HG03354 (cell line): ENCODE results near the gene SLC6A11.

Experiments
- ATAC-seq: cut with Tn5 transposase; IDR thresholded peaks from one replicate; pipeline ENCODE4 v1.9.1; 2021; ENCODE audit warnings: mild to moderate bottlenecking; ENCODE audit not compliant: unreplicated experiment, poor library complexity, severe bottlenecking

SLC6A11 gene

DNA sequence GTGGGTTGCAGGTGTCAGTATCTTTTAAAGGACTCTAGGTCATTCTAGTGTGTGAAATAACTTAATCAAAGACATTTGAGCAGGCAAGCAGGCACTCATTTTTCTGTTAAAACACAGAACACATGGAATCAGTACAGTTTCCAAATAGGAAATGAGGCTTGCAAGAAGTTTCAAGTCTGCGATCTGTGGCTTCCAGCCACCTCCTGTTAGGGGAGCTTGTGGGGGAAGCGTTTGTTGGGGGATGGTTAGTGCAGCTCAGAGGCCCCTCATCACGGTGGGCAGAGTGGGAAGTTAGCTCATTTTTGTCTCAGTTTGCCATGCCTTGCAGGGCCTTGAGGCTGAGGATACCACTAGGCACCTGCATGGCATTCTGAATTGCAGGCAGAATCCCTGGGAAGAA lies 59.9 kb downstream of the SLC6A11 start:
- no peak for ATAC-seq

DNA sequence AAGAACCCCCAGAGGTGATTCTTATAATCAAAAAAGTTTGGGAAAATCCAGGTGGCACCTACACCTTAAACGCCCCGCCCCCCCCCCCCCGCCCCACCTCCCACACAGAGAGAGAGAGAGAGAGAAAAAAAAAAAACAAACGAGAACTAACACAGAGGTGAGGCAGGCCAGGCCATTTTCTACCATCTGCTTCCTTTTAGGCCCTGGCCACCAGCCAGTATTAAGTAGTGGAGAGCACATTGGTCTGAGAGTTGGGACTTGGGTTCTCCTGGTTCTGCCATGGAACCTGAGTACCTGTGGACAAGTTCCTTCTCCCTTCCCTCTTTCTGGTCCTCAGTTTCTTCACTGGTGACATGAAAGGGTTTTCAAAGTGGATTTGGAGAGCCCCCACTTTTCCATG lies 60.6 kb downstream of the SLC6A11 start:
- ATAC-seq: no peak

DNA sequence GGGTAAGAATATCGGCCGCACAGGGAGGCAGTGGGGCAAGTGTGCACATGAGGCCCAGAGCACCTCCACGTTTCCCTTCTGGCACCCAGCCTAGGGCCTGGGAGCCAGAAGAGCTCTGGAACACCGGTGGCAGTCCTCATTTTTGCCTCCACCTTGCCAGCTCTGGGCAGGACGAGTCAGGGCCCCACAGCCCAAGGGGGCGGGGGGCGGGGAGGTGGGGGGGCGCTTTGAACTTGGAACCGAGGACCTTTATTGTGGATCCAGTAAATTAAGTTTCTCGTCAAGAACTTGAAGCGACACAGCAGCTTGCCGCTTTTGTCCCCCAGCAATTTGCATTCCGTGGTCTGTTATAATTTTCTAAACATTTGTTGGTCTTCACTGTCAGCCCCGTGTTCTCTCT lies 66.8 kb downstream of the SLC6A11 start:
- ATAC-seq: no peak

DNA sequence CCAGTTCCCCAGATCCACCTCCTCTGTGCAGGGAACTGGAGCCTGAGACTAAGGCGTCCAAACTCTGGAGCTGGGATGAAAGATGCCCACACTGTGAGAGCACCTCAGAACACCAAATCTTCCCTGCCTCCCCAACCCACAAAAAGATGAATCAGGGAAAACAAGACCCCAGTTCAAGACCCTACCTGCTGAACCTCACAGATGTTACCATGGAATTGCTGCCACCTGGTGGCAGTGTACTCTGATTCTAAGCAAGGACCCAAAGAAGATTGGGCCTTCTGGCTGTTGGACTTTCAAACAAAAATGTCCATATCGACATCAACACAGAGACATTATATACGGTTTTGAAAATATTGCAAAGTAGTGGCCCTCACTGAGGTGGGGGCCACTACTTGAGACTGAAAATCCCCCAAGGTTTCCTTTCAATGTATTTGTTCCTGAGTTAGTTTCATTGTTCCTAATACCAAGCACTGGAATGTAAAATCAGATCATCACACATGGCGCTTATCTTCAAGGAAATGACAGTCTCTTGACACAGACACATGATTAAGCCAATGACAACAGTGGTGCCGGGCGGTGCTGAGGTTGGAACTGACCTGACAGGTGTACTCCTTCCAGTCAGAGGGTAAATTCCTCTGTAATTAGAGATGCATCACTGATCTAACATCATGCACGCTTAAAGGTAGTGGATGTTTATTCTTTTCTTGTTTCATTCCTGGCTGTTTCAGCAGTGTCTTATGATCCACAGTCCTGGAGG lies 67.6 kb downstream of the SLC6A11 start:
- ATAC-seq: no peak

DNA sequence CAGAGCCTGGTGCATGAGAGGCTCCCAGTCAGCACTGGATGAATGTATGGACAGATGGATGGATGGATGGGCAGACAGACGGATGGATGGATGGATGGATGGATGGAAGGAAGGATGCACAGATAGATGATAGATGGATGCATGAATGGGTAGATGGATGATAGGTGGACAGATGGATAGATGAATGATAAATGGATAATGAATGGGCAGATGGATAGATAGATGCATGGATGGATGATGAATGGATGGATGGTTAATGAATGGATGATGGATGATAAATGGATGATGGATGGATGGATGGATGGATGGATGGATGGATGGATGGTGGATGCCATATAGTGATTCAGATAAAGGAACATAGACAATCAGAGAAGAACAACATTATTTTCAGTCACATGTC lies 71.0 kb downstream of the SLC6A11 start:
- no peak for ATAC-seq

DNA sequence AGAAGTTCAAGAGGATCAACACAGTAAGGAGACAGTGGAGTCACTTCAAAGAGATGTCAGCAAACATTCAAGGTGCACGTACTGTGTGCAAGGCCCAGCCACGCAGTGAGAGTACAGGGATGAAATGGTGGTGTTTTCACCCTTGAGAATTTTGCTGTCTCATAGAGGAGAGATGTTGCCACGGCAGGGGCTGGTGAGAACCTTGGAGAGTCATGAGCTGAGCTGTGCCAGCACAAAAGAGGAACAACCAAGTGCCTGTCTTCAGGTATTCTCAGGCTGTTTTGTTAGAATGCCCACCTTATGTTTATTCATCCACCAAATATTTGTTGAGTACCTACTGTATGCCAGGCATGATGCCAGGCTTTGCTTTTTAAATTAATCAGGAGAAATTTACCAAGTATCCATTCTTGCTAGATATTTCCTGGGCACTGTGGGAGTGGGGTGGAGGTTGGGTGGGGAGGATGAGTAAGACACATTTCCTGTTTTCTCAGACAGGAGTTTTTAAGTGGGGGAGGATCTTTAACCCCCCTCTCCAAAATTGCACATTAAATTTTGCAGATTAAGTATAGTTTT lies 72.6 kb downstream of the SLC6A11 start:
- ATAC-seq: no peak

DNA sequence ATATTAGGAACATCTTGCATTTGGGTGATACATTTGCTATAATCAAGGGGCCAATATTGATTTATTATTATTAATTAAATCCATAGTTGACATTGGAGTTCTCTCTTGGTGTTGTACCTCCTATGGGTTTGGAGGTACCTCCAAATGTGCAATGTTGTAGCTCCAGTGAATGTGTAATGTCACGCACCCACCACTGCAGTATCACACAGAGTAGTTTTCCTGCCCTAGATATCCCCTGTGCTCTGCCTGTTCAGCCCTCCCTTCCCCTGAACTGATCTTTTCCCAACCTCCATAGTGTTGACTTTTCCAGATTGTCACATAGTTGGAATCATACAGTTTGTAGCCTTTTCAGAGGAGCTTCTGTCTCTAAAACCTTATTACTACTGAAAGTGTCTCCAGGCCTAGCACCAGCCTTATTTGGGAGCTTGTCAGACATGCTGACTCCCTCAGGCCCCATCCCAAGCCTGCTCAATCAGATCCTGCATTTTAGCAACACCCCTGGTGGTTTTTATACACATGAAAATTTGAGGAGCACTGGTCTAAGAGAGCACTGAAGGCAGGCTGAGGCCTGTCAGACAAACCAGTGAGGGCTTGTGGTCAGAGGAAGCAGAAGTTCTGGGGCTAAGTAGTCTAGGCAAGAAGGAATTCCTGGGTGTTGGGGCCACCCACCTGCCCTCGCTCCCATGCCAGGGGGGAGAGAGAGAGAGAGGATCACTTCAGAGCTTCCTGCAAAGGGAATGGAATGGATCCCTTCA lies 73.4 kb downstream of the SLC6A11 start:
- no peak for ATAC-seq

DNA sequence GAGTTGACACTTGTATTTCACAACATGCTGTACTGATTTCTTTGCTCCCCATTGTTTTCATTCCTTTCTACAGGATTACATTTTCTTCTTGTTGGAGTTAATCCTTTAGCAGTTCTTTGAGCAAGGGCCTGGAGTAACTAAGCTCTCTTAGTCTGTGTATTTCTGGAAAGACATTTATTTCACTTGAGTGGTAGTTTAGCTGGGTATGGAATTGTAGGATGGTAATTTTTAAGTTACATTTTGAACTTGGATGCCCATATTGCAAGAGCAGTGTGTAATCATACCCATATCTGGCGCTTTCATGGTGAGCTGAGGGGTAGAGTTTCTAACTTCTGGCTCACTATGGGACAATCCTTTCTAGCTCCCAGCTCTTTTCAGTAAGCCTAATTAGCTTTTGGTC lies 74.6 kb downstream of the SLC6A11 start:
- ATAC-seq: no peak

DNA sequence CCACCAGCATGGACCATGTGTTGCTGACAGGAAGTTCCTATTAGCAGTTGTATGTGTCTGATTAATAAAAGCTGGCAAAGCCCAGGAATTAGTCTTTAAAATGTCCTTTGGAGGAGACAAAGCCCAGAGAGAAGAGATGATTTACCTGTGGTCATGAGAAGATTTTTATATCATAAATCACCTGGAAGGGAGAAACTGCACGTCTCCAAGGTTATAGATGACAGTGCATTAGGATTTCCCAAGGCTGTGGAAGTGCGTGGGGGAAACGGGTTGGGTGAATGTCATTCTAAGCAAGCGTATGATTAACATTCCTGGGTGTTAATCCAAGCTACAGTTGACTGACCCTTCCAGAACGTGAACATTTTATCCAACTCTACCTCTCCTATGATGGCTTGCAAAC lies 76.6 kb downstream of the SLC6A11 start:
- ATAC-seq: no peak

DNA sequence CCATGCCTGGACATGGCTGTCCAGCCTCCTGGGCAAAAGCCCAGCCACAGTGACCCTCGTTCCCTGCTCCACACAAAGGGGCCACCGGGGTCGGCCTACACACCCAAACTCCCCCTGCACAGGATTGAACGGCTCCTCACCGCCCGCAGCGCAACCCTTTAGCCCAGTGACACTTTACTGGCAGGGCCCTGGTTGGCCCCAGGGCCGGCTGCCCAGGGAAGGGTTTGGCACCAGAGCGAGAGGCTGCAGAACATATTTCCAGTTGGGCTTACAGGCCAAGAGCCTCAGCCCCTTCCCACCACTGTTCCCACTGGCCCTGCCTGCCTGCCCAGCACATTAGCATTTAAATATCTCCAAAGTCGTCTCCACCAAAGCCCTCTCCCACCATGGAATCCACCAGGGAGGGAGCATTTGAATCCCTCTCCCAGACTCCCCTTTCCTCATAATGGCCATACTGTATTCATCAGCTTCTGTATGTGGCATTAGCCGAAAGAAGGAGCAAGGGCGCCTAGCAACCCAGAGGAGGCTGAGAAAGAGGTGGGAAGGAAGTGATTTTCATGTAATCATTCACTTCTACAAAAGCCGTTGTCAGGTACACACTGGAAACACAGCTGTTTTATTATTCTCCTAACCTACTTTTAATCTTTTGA lies 85.4 kb downstream of the SLC6A11 start:
- ATAC-seq: no peak

DNA sequence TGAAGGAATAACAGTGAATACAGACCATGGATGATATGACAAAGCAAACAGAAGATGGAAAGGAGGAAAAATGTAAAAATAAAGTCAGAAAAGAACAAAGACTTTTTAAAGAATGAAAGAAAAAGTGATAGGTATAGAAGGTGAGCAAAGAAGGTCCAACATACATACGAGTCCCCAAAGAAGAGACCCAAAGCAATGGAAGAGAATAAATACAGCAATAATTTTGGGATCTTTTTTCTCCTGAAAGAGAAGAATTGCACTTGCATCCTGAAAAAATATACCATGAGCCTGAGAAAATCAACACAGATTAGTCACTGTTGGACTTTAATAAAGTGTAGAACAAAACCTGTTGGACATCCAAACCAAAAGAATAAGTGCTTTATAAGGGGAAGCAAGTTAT lies 91.2 kb downstream of the SLC6A11 start:
- no peak for ATAC-seq

DNA sequence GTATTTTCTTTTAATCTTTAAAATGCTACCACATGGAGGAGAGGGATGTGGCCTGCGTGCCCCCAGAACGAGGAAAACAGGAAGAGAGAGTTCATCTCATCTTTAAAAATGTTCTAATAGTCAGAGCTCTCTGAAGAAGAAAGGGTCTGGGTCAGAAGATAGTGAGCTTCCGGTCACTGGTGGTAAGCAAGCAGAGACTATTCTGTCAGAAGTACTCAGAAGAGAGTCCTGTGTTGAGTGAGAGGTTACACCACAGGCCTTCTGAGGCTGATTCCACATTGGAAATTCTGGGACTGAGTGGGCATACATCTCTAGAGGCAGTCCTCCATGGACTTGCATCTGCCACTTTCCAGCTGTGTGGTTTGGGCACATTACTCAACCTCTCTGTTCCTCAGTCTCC lies 94.3 kb downstream of the SLC6A11 start:
- ATAC-seq: no peak

DNA sequence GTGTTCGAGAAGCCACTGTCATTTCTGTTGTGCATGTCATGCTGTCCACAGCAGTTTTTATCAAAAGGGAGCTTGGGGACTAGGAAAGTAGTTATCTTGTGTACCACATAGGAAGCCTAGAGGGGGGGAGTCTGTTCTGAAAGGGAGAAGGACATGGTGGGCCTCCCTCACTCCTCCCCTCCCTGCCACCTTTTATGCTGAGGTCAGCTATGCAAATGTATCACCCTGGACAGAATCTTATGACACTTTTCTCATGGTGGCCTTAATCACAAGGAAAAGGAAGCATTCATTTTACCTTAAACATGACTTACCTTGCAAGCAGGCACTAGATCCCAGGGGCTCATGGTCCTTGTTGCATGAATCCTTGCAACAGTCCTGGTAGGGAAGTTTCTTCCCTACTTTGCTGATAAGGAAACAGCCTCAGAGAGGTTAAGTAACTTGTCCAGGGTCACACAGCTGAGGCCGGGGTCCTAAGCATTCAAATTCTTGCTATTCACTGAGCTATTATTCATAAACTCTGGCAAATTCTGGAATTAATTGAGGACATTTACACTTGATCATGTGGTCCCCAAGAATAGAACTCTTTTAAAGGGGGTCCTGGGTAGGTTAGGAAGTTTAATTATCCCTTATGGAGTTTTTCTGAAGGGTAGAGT lies 95.4 kb downstream of the SLC6A11 start:
- ATAC-seq: no peak

DNA sequence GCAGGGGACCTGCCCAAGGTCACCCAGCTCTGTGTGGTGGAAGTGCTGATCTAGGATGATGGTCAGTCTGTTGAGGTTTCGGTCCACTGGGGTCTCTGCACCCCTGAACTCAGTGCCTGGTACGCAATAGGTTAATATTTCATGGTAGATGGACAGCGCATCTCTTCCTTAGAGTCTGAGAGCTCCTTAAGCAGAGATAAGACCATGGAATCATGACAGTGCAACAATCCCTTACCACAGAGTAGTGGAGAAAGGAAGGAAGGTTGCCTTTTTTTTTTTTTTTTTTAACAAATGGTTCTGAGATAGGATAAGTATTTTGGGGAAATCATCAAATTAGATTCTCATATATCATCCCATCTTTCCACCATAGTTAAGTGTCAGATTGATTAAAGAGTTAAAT lies 96.8 kb downstream of the SLC6A11 start:
- no peak for ATAC-seq

DNA sequence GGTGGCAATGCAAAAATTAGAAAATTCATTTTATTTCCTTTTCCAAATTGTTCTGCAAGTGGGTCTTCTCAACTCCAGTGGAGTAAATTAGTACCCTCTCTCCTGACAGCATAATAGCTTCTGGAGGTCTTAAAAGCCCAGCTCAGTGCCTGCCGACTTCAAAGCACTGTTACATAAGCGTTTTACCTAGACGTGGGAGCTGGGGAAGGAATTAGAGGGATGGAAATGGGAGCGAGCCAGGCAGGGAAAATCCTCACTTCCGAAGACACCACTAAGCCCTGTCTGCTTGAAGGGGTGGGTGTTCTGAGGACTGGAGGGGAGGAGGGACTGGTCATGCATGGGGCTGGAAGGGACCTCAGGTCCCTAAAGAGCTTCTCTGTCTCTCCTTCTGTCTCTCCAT lies 99.3 kb downstream of the SLC6A11 start:
- ATAC-seq: no peak

DNA sequence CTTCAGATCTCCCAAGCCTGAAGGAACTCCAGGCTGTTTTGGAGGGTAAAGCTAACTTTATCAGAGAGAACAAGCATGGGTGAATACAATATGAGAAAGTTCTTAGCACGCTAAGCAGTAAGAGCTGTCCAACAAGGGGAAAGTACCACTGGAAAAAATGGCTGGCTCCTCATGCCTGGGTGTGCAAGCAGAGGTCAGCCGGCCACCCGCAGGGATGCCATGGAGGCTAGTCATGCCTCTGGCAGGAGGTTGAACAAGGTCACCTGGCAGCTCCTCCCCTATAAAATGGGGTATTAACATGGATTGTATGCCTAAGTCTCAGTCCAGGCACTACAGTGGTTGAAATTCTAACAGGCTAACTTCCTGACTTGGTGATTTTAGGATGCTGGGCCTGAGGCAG lies 101.1 kb downstream of the SLC6A11 start:
- ATAC-seq: no peak

DNA sequence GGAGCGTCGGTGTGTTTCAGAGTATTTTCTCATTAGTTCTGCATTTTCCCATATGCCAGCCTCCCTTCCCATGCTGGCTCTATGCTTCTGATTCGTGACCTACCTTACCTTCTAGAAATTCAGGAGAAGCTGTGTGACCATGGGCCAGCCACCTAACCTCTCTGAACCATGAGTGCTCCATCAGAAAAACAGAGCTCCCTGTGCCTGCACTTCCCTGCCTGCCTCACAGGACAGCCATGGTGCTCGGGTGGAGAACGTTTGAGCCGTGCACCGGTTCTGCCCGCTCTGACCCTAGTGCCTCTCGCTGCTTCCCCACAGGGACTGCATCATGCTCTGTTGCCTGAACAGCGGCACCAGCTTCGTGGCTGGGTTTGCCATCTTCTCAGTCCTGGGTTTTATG lies 102.0 kb downstream of the SLC6A11 start:
- ATAC-seq: no peak

DNA sequence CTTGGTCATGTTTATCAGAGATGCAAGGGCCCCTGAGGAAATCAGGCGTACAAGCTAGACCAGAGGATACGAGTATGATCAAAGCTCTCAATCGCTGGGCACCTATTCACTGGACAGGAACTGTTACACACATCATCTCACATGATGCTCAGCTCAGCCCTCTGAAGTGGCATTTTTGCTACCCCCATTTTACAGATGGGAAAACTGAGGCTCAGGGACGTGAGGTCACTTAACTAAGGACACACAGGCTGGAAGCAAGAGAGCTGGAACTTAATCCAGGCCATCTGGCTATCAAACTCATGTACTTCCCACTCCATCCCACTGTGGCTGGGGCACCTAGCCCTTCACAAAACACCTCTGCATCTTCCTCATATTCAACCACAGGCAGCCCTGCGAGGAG lies 103.6 kb downstream of the SLC6A11 start:
- ATAC-seq: no peak

DNA sequence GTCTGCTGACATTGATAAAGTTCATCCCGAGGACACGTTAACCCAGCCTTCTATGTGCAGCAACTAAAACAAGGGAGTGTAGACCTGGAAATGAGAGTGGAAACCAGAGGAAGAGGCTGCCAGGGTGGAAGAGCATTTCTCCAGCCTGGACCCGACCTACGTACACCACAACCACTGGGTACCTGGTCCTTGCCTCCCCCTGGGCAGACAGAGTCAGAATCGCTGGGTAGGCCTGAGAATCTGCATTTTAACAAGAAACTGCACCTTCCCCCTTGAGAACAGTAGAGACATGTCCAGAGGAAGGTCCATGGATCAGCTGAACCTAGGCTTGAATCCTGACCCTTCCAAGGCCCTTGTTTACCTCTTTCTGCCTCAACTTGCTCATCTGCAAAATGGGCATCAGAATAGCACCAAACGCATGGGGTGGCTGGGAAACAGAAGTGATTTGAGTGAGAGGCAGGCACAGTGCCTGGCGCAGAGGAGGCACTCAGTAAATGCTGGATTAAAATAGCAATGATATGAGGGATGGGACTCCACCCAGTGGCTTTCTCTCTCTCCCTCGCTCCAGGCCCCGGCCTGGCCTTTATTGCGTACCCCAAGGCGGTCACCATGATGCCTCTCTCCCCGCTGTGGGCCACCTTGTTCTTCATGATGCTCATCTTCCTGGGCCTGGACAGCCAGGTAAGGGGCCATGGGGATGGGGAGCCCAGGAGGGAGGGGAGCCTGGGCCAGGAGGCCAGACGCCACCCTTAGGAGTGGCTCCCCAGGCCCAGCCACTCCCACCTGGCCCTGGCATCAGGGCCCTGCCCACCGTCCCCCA lies 109.6 kb downstream of the SLC6A11 start:
- no peak for ATAC-seq
